Measurements from ENCODE around the gene PBX3. TPM values are rescaled to one million over a fixed set of nuclear protein-coding genes. Genes with fewer than 3 reads are reported as not detected.

PBX3 gene
- total and polyA plus RNA-seq, 2 of the 13 experiments (the other 11 are each of a cell fraction or from before 2014, with no cell fraction given): 6.0 to 11.2 TPM

DNA sequence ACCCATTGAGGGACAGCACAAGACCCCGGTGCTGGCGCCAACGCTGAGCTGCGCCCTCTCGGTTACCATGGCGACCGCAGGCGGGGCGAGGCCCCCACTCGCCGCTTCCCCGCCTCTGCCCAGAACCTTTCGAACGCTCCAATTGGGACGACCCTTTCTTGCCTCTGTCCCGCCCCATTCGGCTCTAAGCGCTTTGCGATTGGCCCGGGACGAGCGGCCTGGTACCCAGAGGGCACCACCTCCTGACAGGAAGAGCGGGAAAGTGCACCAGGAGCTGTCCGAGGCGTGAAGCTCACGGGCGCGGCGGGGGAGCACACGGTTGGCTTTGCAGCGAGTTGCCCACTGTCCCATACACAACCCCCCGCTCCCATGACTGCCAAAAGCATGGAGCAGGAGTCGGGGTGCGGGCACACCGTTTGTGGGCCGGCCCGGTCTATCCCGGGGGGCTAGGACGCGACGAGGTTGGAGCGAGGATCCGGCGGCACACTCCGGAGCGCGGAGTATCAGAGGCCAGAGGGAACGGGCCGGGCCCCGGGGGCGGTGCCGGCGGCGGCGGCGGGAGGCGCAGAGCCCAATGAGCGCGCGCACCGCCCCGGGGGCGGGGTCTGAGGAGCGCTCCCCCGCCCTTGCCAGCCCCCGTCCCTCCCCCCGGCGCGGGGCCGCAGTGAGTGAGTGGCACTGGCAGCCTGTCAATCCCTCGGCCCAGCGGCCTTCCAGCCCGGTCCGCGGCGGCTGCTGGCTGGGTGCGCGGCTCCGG, 978 bp upstream of the PBX3 start (continued):
- TF ChIP-seq, protein P1, sequence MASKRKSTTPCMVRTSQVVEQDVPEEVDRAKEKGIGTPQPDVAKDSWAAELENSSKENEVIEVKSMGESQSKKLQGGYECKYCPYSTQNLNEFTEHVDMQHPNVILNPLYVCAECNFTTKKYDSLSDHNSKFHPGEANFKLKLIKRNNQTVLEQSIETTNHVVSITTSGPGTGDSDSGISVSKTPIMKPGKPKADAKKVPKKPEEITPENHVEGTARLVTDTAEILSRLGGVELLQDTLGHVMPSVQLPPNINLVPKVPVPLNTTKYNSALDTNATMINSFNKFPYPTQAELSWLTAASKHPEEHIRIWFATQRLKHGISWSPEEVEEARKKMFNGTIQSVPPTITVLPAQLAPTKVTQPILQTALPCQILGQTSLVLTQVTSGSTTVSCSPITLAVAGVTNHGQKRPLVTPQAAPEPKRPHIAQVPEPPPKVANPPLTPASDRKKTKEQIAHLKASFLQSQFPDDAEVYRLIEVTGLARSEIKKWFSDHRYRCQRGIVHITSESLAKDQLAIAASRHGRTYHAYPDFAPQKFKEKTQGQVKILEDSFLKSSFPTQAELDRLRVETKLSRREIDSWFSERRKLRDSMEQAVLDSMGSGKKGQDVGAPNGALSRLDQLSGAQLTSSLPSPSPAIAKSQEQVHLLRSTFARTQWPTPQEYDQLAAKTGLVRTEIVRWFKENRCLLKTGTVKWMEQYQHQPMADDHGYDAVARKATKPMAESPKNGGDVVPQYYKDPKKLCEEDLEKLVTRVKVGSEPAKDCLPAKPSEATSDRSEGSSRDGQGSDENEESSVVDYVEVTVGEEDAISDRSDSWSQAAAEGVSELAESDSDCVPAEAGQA (IDR thresholded peaks at IDR 0.05; ENCODE audit: low read depth): no peak
- TF ChIP-seq, protein P1 (CRISPR knock-in tag; IDR thresholded peaks at IDR 0.05; ENCODE audit: borderline replicate concordance): peak; percentile 95
- TF ChIP-seq NFYC (CRISPR knock-in tag; IDR thresholded peaks at IDR 0.05) (peak; percentile 89), ZNF138 (CRISPR knock-in tag; IDR thresholded peaks at IDR 0.05; ENCODE audit: low read depth) (peak; percentile 93), ZNF891 (CRISPR knock-in tag; IDR thresholded peaks at IDR 0.05) (peak; percentile 96), ZMAT3 (CRISPR knock-in tag; conservative IDR thresholded peaks at IDR 0.05) (peak; percentile 98), ZNF781 (CRISPR knock-in tag; IDR thresholded peaks at IDR 0.05; ENCODE audit: borderline replicate concordance, not compliant biosample characterization) (peak; percentile 98), ISX (CRISPR knock-in tag; conservative IDR thresholded peaks at IDR 0.05) (0 out of 2 replicates have a peak, but pooled peaks have one; percentile 70), RNF2 (conservative IDR thresholded peaks at IDR 0.05; ENCODE audit: low read depth) (peak; percentile 100), PHB2 (IDR thresholded peaks at IDR 0.05; ENCODE audit: partially characterized antibody) (no peak), ISL2 (CRISPR knock-in tag; IDR thresholded peaks at IDR 0.05) (peak; percentile 80), POLR2AphosphoS5 (IDR thresholded peaks at IDR 0.05; ENCODE audit: low read depth, low read length) (no peak), CBX1 (IDR thresholded peaks at IDR 0.05; ENCODE audit: low read depth) (no peak), PTBP1 (IDR thresholded peaks at IDR 0.05; ENCODE audit: low read depth, low read length, poor library complexity, severe bottlenecking) (no peak), U2AF2 (IDR thresholded peaks at IDR 0.05; ENCODE audit: low read depth, low read length) (no peak)
- TF ChIP-seq, protein P2, sequence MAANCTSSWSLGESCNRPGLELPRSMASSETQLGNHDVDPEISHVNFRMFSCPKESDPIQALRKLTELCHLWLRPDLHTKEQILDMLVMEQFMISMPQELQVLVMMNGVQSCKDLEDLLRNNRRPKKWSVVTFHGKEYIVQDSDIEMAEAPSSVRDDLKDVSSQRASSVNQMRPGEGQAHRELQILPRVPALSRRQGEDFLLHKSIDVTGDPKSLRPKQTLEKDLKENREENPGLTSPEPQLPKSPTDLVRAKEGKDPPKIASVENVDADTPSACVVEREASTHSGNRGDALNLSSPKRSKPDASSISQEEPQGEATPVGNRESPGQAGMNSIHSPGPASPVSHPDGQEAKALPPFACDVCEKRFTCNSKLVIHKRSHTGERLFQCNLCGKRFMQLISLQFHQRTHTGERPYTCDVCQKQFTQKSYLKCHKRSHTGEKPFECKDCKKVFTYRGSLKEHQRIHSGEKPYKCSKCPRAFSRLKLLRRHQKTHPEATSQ (CRISPR knock-in tag; IDR thresholded peaks at IDR 0.05; ENCODE audit: borderline replicate concordance): peak; percentile 97
- TF ChIP-seq, protein P3, sequence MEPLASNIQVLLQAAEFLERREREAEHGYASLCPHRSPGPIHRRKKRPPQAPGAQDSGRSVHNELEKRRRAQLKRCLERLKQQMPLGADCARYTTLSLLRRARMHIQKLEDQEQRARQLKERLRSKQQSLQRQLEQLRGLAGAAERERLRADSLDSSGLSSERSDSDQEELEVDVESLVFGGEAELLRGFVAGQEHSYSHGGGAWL (CRISPR knock-in tag; IDR thresholded peaks at IDR 0.05): peak; percentile 96
- TF ChIP-seq, protein P4, sequence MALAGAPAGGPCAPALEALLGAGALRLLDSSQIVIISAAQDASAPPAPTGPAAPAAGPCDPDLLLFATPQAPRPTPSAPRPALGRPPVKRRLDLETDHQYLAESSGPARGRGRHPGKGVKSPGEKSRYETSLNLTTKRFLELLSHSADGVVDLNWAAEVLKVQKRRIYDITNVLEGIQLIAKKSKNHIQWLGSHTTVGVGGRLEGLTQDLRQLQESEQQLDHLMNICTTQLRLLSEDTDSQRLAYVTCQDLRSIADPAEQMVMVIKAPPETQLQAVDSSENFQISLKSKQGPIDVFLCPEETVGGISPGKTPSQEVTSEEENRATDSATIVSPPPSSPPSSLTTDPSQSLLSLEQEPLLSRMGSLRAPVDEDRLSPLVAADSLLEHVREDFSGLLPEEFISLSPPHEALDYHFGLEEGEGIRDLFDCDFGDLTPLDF (CRISPR knock-in tag; IDR thresholded peaks at IDR 0.05): peak; percentile 96
- TF ChIP-seq, protein P5, sequence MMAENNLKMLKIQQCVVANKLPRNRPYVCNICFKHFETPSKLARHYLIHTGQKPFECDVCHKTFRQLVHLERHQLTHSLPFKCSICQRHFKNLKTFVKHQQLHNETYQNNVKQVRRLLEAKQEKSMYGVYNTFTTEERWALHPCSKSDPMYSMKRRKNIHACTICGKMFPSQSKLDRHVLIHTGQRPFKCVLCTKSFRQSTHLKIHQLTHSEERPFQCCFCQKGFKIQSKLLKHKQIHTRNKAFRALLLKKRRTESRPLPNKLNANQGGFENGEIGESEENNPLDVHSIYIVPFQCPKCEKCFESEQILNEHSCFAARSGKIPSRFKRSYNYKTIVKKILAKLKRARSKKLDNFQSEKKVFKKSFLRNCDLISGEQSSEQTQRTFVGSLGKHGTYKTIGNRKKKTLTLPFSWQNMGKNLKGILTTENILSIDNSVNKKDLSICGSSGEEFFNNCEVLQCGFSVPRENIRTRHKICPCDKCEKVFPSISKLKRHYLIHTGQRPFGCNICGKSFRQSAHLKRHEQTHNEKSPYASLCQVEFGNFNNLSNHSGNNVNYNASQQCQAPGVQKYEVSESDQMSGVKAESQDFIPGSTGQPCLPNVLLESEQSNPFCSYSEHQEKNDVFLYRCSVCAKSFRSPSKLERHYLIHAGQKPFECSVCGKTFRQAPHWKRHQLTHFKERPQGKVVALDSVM (CRISPR knock-in tag; IDR thresholded peaks at IDR 0.05): peak; percentile 81

Measured in HepG2 (cell line).